Skeletal muscle satellite cell (primary cell): ENCODE results near the gene MID1.

Experiments used
- H3K27me3 ChIP-seq: 2 replicates; pipeline ENCODE4 v1.7.0; 2013; ENCODE audit warnings: low read length; ENCODE audit not compliant: control insufficient read depth, insufficient read depth
- H3K36me3 ChIP-seq: 2 replicates; pipeline ENCODE4 v1.7.0; 2013; ENCODE audit warnings: mild to moderate bottlenecking, control low read depth, low read length; ENCODE audit not compliant: insufficient read depth
- H3K4me1 ChIP-seq: 2 replicates; pipeline ENCODE4 v1.7.0; 2013; ENCODE audit warnings: low read length; ENCODE audit not compliant: control insufficient read depth, insufficient read depth
- H3K4me2 ChIP-seq: 2 replicates; pipeline ENCODE4 v1.7.0; 2013; ENCODE audit warnings: mild to moderate bottlenecking, low read length
- H3K4me3 ChIP-seq: 2 replicates; pipeline ENCODE4 v1.7.0; 2013; ENCODE audit warnings: low read length
- H3K9ac ChIP-seq: 2 replicates; pipeline ENCODE4 v1.7.0; 2013; ENCODE audit warnings: mild to moderate bottlenecking, low read depth, low read length, moderate library complexity
- H3K9me3 ChIP-seq: replicated peaks from 2 replicates; pipeline ENCODE4 v1.7.0; 2013; ENCODE audit warnings: mild to moderate bottlenecking, control low read depth, low read length

MID1 gene

DNA sequence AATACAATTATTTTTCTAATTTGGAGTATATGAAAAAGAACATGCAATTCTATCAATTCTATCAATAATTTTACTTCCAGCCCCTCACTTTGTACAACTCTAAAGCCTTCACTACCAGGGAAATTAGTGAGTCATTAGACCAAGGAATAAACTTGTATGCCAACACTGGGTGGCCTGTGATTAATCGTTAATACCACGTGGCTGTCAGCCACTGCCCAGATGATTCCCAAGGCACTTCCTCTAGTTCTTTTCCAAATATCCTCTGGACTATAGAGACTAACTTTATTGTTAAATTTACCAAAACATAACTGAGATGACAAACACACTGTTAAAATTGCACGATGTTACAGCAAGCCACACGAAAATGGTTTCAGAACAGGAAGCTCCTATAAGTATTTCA lies 45.7 kb downstream of the MID1 start:
- H3K9me3 ChIP-seq, result no peaks in the 10 kb centered on the region
- no peaks in the 10 kb centered on the region for H3K36me3 ChIP-seq
- H3K4me3 ChIP-seq, result no peak overlapping the region
- H3K27me3 ChIP-seq, result no peaks in the 10 kb centered on the region
- peaks cover 31% of the 10 kb centered on the region for H3K4me1 ChIP-seq
- no peak overlapping the region for H3K4me2 ChIP-seq
- no peak overlapping the region for H3K9ac ChIP-seq

DNA sequence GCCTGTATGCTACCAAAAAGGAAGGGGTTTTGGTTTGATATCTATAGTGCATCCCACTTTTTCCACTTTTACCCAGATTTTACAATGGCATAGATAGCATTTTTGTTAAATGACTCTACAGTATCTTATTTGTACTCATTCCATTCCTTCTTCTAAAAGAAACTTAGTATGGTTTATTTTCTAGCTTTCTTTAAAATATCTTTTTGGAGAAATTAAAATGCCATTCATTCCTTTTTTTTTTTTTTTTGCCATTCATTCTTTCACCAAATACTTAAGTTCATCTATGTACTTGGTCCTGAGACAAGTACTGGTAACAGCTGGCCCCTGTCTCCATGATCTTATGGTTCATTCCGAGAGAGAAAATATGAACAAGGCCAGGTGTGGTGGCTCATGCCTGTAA lies 49.1 kb downstream of the MID1 start:
- Histone ChIP-seq H3K9me3 (no peaks in the 10 kb centered on the region), H3K36me3 (peaks cover 5% of the 10 kb centered on the region), H3K4me2 (peak overlapping the region; percentile 15), H3K27me3 (no peaks in the 10 kb centered on the region), H3K4me1 (peaks cover 26% of the 10 kb centered on the region), H3K4me3 (no peak overlapping the region), H3K9ac (no peak overlapping the region)

DNA sequence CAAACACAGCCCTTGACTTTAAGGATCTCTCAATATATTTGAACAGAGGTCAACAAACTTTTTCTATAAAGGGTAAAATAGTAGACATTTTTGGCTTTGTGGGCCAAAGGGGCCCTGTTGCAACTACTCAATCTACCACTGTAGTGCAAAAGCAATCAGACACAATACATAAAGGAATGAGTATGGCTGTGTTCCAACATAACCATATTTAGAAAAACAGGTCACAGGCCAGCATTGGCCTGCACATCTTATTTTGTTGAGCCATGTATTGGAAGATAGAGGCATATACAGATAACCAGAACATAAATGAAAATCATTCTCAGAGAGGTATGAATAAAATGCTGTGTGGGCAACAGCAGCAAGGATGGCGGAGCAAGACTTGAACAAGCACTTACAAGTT lies 49.8 kb downstream of the MID1 start:
- peaks cover 5% of the 10 kb centered on the region for H3K36me3 ChIP-seq
- H3K4me1 ChIP-seq, result peaks cover 26% of the 10 kb centered on the region
- H3K4me2 ChIP-seq, result peak overlapping the region; percentile 15

DNA sequence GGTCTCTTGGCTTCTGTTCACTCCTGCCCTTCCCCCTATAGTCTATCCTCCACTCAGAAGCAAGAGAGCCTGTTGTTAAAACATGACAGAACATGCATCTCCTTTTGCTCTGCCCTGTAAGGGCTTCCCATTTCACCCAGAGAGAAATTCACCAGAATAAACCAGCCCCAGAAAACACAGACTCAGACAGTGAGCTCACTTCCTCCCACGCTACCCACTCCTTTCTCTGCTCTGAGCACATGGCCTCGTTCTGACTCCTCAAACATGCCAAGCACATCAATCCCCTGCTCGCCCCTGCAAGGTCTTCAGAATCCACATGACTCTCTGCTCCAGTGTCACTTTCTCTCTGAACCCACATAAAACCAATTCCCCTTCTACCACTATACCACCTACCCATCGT lies 50.4 kb downstream of the MID1 start:
- H3K4me1 ChIP-seq, result peaks cover 24% of the 10 kb centered on the region
- no peaks in the 10 kb centered on the region for H3K27me3 ChIP-seq
- no peaks in the 10 kb centered on the region for H3K9me3 ChIP-seq
- no peak overlapping the region for H3K9ac ChIP-seq
- no peak overlapping the region for H3K4me3 ChIP-seq
- peaks cover 9% of the 10 kb centered on the region for H3K36me3 ChIP-seq
- H3K4me2 ChIP-seq, result no peak overlapping the region

More for the DNA sequence above, 49.8 kb downstream of the MID1 start:
- Histone ChIP-seq H3K9me3 (no peaks in the 10 kb centered on the region), H3K27me3 (no peaks in the 10 kb centered on the region), H3K4me3 (no peak overlapping the region), H3K9ac (no peak overlapping the region)

DNA sequence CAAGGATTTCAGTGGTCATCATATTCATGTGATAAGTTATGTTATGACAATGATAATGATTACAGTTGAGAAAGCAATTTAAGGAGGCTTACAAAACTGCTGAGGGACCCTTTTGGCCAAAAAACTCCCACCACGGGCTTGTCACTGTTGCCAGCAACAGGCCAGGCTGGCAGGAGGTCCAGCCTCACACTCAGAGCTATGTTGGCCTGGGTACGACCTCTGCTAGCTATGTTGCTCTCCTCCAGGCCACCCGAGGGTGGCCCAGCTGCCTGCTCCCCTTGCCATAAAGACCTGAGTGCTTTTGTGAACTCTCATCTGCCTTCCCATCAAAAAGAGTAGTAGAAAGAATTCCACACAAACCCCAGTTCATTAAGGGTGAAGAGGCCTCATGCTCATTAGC lies 52.0 kb downstream of the MID1 start:
- H3K4me1 ChIP-seq, result peaks cover 23% of the 10 kb centered on the region
- no peak overlapping the region for H3K9ac ChIP-seq
- H3K36me3 ChIP-seq, result peaks cover 10% of the 10 kb centered on the region
- no peaks in the 10 kb centered on the region for H3K27me3 ChIP-seq
- no peak overlapping the region for H3K4me2 ChIP-seq
- H3K9me3 ChIP-seq, result no peaks in the 10 kb centered on the region
- no peak overlapping the region for H3K4me3 ChIP-seq

DNA sequence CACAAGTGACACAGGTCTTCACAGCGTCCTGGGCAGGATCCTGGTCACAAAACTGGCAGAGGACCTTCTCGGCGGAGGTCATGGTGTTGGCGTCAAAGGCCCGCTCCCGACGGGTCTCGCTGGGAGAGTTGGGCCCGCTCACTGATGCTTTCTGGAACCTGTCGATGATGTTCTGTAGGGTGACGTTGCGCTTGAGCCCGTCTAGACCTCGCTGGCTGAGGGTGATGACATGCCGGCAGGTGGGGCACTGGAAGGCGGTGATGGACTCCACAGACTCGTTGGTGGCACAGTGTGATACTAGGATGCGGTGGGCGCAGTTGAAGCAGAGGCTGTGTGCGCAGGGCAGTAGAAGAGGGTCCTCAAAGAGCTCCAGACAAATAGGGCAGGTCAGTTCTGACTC lies 53.2 kb downstream of the MID1 start:
- H3K9me3 ChIP-seq, result no peaks in the 10 kb centered on the region
- no peaks in the 10 kb centered on the region for H3K27me3 ChIP-seq
- no peak overlapping the region for H3K9ac ChIP-seq

DNA sequence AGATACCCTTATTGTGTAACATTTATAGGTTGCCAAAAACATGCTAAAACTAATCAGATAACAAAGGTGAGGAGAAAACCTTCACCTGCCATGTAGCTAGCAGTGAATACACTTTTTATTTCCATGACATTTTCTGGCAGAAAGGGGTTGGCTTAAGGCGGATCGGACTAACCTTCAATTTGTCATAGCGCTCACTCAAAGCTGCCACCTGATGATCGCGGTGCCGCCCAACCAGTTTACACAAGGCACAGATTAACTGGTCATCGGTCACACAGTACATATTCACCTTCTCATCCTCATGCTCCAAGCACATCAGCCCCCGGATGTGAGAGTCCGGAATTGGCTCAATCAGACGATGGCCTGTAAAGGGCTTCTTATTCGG lies 53.7 kb downstream of the MID1 start:
- H3K9ac ChIP-seq, result no peak overlapping the region
- H3K4me1 ChIP-seq, result peaks cover 22% of the 10 kb centered on the region
- H3K36me3 ChIP-seq, result peaks cover 10% of the 10 kb centered on the region
- no peaks in the 10 kb centered on the region for H3K9me3 ChIP-seq
- no peaks in the 10 kb centered on the region for H3K27me3 ChIP-seq
- no peak overlapping the region for H3K4me3 ChIP-seq
- H3K4me2 ChIP-seq, result no peak overlapping the region

More for the DNA sequence above, 53.2 kb downstream of the MID1 start:
- H3K4me3 ChIP-seq, result no peak overlapping the region
- no peak overlapping the region for H3K4me2 ChIP-seq
- peaks cover 23% of the 10 kb centered on the region for H3K4me1 ChIP-seq
- peaks cover 10% of the 10 kb centered on the region for H3K36me3 ChIP-seq

DNA sequence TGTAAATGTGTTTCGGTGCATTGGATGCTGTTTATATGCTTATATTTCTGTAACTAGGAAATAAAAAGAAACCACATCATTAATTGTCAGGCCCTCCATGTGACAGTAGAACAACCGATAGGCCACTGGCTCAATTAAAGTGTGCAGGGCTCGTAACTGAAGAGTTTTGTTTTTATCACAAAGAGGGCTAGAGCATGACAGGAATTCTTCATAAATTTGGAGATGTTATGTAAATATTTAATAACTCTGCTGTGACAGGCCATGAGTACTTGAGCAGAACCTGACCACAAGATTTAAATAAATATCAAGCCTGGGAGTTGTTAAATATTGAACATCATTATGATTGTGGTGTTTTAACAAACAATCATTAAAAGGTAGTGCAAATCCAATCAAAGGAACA lies 55.9 kb downstream of the MID1 start:
- no peaks in the 10 kb centered on the region for H3K27me3 ChIP-seq

DNA sequence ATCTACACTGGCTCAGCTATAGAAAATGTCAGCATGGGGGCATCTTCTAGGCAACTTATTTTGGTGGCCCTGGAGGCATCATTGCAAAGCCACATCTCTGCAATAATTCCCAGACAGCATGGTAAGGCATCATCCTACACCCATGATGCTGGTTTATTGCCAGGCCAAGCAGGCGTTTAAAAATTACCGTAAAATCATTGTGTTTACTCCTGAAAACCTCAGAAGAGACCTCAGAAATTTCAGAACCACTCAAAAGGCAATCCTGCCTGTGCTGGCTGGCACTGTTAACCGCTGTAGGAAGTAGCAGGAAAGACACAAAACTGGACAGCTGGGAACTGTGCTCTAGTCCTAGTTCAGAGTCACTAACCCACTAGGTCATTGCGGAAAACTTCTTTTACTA lies 63.2 kb downstream of the MID1 start:
- Histone ChIP-seq H3K4me2 (no peak overlapping the region), H3K36me3 (no peaks in the 10 kb centered on the region)

More for the DNA sequence above, 55.9 kb downstream of the MID1 start:
- Histone ChIP-seq H3K4me3 (no peak overlapping the region), H3K9ac (no peak overlapping the region), H3K36me3 (peaks cover 10% of the 10 kb centered on the region), H3K4me2 (no peak overlapping the region), H3K9me3 (no peaks in the 10 kb centered on the region), H3K4me1 (no peaks in the 10 kb centered on the region)

DNA sequence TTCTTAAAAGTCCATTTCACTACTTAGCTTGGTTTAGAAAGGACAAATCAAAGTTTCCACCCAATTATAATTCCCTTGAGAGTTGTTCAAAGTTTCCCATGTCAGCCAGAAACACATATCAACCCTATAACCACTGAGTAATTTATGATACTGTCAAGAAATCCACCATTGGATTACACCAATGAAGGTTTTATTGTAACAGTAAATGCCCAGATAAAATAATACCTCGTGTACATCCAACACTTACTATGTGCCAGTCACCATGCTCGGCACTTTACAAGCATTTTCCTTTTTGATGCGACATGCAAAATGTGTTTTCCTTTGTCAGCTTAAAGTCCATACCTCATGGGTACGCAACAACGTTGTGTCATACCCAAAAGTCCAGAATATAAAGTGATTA lies 64.0 kb downstream of the MID1 start:
- no peak overlapping the region for H3K4me2 ChIP-seq
- H3K4me3 ChIP-seq, result no peak overlapping the region
- H3K9me3 ChIP-seq, result no peaks in the 10 kb centered on the region
- no peaks in the 10 kb centered on the region for H3K4me1 ChIP-seq
- H3K36me3 ChIP-seq, result no peaks in the 10 kb centered on the region
- no peaks in the 10 kb centered on the region for H3K27me3 ChIP-seq
- no peak overlapping the region for H3K9ac ChIP-seq

More for the DNA sequence above, 63.2 kb downstream of the MID1 start:
- Histone ChIP-seq H3K9me3 (no peaks in the 10 kb centered on the region), H3K27me3 (no peaks in the 10 kb centered on the region), H3K9ac (no peak overlapping the region), H3K4me3 (no peak overlapping the region), H3K4me1 (no peaks in the 10 kb centered on the region)

DNA sequence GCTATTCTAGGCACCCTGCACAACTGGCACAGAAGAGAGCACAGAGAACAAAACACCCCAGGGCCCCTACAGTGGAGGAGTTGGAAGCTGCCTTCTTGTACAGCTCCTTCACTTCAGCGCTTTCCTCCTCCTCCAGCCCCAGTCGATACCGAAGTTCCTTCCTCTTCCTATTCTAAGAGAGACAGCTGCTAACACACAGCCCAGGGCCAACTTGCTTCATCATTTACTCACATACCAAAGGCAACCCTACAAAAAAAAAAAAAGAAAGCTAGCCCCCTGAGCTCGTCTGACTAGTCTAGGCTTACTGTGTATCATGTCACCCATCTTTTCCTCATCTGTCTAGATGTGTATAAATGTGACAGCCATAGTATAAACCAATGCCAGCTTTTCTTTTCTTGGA lies 64.5 kb downstream of the MID1 start:
- no peak overlapping the region for H3K4me2 ChIP-seq
- H3K36me3 ChIP-seq, result no peaks in the 10 kb centered on the region

DNA sequence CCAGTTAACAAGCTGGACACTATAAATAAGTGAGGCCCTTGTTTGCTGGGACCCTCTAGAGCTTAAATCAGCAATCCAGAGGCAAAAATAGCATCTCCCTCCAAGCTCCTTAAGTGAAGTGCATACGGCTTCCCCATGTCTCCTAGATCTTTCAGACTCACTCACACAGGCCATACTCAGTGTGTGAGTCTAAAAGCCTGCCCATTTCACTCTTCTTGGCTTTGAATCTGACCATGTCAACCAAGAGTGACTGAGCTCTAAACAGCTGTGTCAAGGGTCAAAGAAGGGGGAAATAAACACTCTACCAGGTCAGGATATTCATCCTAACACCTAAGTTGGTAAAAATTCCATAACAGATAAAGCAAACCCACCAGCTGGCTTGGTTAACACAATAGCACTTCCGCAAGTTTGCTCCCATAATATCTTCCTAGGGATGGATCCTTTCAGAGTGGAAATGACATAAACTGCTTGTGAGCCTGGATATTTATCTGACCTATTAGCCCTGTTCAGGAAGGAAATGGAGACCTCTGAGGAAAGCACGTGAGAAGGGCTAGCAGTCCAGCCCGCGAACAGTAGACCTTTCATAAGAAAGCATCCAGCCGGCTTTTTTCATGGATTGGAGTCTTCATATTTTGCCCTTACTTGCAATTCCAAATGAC lies 65.6 kb downstream of the MID1 start:
- Histone ChIP-seq H3K4me3 (no peak overlapping the region), H3K27me3 (no peaks in the 10 kb centered on the region), H3K9me3 (no peaks in the 10 kb centered on the region), H3K4me2 (no peak overlapping the region), H3K4me1 (no peaks in the 10 kb centered on the region), H3K36me3 (no peaks in the 10 kb centered on the region), H3K9ac (no peak overlapping the region)

More for the DNA sequence above, 64.5 kb downstream of the MID1 start:
- Histone ChIP-seq H3K4me3 (no peak overlapping the region), H3K4me1 (no peaks in the 10 kb centered on the region), H3K9ac (no peak overlapping the region), H3K9me3 (no peaks in the 10 kb centered on the region), H3K27me3 (no peaks in the 10 kb centered on the region)
